ENCODE measurements around the gene PCGF3.
"Not testable (repeated sequence)": the region's sequence is repeated elsewhere in the genome, so short reads cannot be mapped to it uniquely, and the experiment has no call there.

PCGF3 gene

DNA sequence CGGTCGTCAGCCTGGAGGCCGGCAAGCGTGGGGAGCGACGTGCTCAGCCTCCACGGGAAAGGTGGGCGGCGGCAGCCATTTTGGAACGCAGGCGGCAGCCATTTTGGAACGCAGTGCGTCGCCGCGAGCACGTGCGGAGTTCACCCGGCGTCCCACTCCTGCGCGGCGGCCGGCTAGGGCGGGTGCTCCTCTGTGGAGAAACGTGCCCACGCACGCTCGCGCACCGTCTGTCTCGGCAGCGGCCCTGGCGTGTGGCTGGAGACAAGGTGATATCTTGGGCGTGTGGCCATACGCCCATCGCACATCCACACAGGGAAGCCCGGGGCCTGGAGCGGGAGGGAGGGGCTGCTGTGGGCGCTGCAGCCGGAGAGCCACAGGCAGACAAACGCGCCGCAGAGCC is 99.2 kb downstream of the PCGF3 start:
- H3K9ac ChIP-seq = no peak overlapping the region

DNA sequence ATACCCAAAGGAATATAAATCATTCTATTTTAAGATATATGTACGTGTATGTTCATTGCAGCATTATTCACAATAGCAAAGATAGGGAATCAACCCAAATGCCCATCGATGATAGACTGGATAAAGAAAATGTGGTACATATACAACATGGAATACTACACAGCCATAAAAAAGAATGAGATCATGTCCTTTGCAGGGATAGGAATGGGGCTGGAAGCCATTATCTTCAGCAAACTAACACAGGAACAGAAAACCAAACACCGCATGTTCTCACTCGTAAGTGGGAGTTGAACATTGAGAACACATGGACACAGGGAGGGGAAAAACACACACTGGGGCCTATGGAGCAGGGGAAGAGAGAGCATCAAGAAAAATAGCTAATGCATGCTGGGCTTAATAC is 101.3 kb downstream of the PCGF3 start:
- H3K79me2 ChIP-seq (ENCODE audit: insufficient read depth, low read depth); H3K27me3 ChIP-seq (ENCODE audit: insufficient read depth, low read depth); H3K9ac ChIP-seq; H3K27ac ChIP-seq; H3K4me3 ChIP-seq (IDR thresholded peaks at IDR 0.05; ENCODE audit: insufficient read depth, low read depth, low read length); H3K36me3 ChIP-seq (ENCODE audit: insufficient read depth); H2AFZ ChIP-seq (ENCODE audit: low read depth); H4K20me1 ChIP-seq (ENCODE audit: insufficient read depth); H3K4me2 ChIP-seq; H3K4me1 ChIP-seq (ENCODE audit: low read depth, poor library complexity, severe bottlenecking): not testable (repeated sequence)

More for the DNA sequence above, 99.2 kb downstream of the PCGF3 start:
- Histone ChIP-seq H3K27ac (no peak overlapping the region), H3K79me2 (ENCODE audit: insufficient read depth, low read depth) (no peaks in the 10 kb centered on the region), H2AFZ (ENCODE audit: low read depth) (no peak overlapping the region), H3K4me1 (ENCODE audit: low read depth, poor library complexity, severe bottlenecking) (no peaks in the 10 kb centered on the region), H3K27me3 (ENCODE audit: insufficient read depth, low read depth) (no peaks in the 10 kb centered on the region), H3K4me2 (no peak overlapping the region), H3K4me3 (IDR thresholded peaks at IDR 0.05; ENCODE audit: insufficient read depth, low read depth, low read length) (no peak overlapping the region), H3K36me3 (ENCODE audit: insufficient read depth) (no peaks in the 10 kb centered on the region), H4K20me1 (ENCODE audit: insufficient read depth) (no peaks in the 10 kb centered on the region)
- TF ChIP-seq, protein P1, sequence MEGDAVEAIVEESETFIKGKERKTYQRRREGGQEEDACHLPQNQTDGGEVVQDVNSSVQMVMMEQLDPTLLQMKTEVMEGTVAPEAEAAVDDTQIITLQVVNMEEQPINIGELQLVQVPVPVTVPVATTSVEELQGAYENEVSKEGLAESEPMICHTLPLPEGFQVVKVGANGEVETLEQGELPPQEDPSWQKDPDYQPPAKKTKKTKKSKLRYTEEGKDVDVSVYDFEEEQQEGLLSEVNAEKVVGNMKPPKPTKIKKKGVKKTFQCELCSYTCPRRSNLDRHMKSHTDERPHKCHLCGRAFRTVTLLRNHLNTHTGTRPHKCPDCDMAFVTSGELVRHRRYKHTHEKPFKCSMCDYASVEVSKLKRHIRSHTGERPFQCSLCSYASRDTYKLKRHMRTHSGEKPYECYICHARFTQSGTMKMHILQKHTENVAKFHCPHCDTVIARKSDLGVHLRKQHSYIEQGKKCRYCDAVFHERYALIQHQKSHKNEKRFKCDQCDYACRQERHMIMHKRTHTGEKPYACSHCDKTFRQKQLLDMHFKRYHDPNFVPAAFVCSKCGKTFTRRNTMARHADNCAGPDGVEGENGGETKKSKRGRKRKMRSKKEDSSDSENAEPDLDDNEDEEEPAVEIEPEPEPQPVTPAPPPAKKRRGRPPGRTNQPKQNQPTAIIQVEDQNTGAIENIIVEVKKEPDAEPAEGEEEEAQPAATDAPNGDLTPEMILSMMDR (conservative IDR thresholded peaks at IDR 0.05; ENCODE audit: low read depth, low read length) = no peak

DNA sequence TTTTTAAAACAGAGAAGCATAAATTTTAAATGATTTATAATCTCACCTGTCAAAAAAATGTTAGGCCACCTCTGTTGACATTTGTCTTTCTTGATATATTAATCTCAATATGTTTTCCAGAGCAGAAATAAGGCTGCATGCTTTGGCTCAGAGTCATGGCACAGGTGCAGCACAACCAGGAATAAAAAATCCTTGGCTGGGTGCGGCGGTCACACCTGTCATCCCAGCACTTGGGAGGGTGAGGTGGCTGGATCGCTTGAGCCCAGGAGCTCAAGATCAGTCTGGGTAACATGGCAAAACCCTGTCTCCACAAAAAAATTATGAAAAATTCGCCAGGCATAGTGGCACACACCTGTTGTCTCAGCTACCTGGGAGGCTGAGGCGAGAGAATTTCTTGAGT is 102.2 kb downstream of the PCGF3 start:
- H3K27ac ChIP-seq = no peak overlapping the region
- no peak overlapping the region for H3K4me2 ChIP-seq
- H3K36me3 ChIP-seq (ENCODE audit: insufficient read depth) = no peaks in the 10 kb centered on the region
- H3K4me1 ChIP-seq (ENCODE audit: low read depth, poor library complexity, severe bottlenecking) = no peaks in the 10 kb centered on the region
- no peak overlapping the region for H3K4me3 ChIP-seq (IDR thresholded peaks at IDR 0.05; ENCODE audit: insufficient read depth, low read depth, low read length)
- H3K9ac ChIP-seq = no peak overlapping the region
- H3K27me3 ChIP-seq (ENCODE audit: insufficient read depth, low read depth) = peaks cover 4% of the 10 kb centered on the region; the same call in 1 of the 2 replicates
- H4K20me1 ChIP-seq (ENCODE audit: insufficient read depth) = no peaks in the 10 kb centered on the region
- no peak overlapping the region for H2AFZ ChIP-seq (ENCODE audit: low read depth)
- TF ChIP-seq, protein P1 (conservative IDR thresholded peaks at IDR 0.05; ENCODE audit: low read depth, low read length) = no peak
- H3K79me2 ChIP-seq (ENCODE audit: insufficient read depth, low read depth) = no peaks in the 10 kb centered on the region

DNA sequence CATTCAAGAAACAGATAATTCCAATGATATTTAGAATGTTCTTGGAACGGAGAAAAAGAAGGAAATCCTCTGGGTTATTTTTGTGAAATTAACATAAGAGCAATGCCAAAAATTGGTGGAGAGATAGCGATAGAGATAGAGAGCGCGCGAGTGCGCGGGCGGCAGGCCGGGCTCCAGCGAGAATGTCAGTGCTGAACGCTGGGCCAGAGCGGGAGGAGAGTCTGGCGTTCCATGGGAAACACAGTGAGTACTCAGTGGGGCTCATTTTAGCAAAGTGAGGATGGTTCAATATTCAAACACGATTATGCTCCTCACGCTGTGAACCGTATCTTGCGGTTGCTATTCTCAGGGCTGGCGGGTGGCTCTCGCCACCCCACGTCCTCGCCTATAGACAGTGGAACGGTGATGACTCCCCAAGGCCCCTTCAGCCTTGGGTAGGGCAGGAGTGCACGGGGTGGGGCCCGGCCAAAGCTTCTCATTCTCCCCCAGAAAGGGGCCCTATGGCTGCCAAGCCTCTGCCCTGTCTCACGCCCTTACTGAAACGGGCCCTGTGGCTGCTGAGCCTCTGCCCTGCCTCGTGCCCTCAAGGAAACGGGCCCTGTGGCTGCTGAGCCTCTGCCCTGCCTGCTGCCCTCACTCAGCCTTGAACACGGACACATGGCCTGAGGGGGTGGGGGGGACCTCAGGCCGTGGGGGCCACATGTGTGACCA is 103.4 kb downstream of the PCGF3 start:
- Histone ChIP-seq H3K36me3 (ENCODE audit: insufficient read depth) (no peaks in the 10 kb centered on the region), H3K27ac (no peak overlapping the region), H3K9ac (no peak overlapping the region), H3K79me2 (ENCODE audit: insufficient read depth, low read depth) (no peaks in the 10 kb centered on the region), H3K4me2 (no peak overlapping the region), H3K4me3 (IDR thresholded peaks at IDR 0.05; ENCODE audit: insufficient read depth, low read depth, low read length) (no peak overlapping the region), H3K4me1 (ENCODE audit: low read depth, poor library complexity, severe bottlenecking) (no peaks in the 10 kb centered on the region), H4K20me1 (ENCODE audit: insufficient read depth) (no peaks in the 10 kb centered on the region), H3K27me3 (ENCODE audit: insufficient read depth, low read depth) (peaks cover 5% of the 10 kb centered on the region; the same call in 1 of the 2 replicates), H2AFZ (ENCODE audit: low read depth) (no peak overlapping the region)
- TF ChIP-seq, protein P1 (conservative IDR thresholded peaks at IDR 0.05; ENCODE audit: low read depth, low read length) = no peak

DNA sequence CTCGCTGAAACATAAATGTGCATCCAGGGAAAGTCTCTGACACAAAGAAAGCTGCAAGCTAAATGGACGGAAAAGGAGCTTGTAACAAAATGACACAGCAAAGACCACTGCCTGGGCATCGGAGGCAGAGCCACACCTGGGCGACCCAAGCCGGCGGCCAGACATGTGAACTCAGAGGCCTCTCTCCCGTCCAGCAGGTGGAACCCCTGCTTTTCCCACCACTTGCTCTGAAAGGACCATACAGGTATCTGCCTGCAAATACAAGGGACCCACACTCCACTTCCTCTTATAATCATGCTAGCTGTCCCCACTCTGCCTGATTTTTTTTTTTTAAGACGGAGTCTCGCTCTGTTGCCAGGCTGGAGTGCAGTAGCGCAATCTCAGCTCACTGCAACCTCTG is 108.3 kb downstream of the PCGF3 start:
- Histone ChIP-seq H2AFZ (ENCODE audit: low read depth) (no peak overlapping the region), H3K9ac (no peak overlapping the region), H3K36me3 (ENCODE audit: insufficient read depth) (no peaks in the 10 kb centered on the region), H3K79me2 (ENCODE audit: insufficient read depth, low read depth) (no peaks in the 10 kb centered on the region), H3K27me3 (ENCODE audit: insufficient read depth, low read depth) (peaks cover 26% of the 10 kb centered on the region), H4K20me1 (ENCODE audit: insufficient read depth) (no peaks in the 10 kb centered on the region), H3K27ac (no peak overlapping the region), H3K4me3 (IDR thresholded peaks at IDR 0.05; ENCODE audit: insufficient read depth, low read depth, low read length) (no peak overlapping the region), H3K4me2 (no peak overlapping the region), H3K4me1 (ENCODE audit: low read depth, poor library complexity, severe bottlenecking) (no peaks in the 10 kb centered on the region)
- TF ChIP-seq, protein P1 (conservative IDR thresholded peaks at IDR 0.05; ENCODE audit: low read depth, low read length) = no peak

Data from KMS-11 (cell line).